Ascending aorta (tissue), 2 donors: Measurements from ENCODE around the gene C20orf173. TPM values are rescaled to one million over a fixed set of nuclear protein-coding genes. Genes with fewer than 3 reads are reported as not detected.

Experiments used
- DNase-seq, 2 donors: peaks; one replicate each; pipeline ENCODE4 v3.0.0-alpha.2; 2019; ENCODE audit warnings: low spot score in 2 of 2
- H3K27ac ChIP-seq, 2 donors: fragments of 200-600 bp; sonication (generic); one replicate each; pipeline ENCODE4 v1.5.1; 2016 to 2017; ENCODE audit warnings: mild to moderate bottlenecking in 1 of 2
- H3K27me3 ChIP-seq: fragments of 200-600 bp; sonication (generic); one replicate; pipeline ENCODE4 v1.5.1; 2017
- H3K36me3 ChIP-seq, 2 donors: fragments of 200-600 bp; sonication (generic); one replicate each; pipeline ENCODE4 v1.5.1; 2016
- H3K4me1 ChIP-seq, 2 donors: fragments of 200-600 bp; sonication (generic); one replicate each; pipeline ENCODE4 v1.5.1; 2016 to 2017; ENCODE audit warnings: mild to moderate bottlenecking in 1 of 2
- H3K4me3 ChIP-seq, 2 donors: fragments of 200-600 bp; sonication (generic); one replicate each; pipeline ENCODE4 v1.5.1; 2016 to 2017; ENCODE audit warnings: mild to moderate bottlenecking in 1 of 2
- H3K9me3 ChIP-seq, 2 donors: fragments of 200-600 bp; sonication (generic); one replicate each; pipeline ENCODE4 v1.5.1; 2016
- CTCF ChIP-seq, 3 experiments: fragments of 200-600 bp in 2 of 3; fragments of 450-650 bp in 1 of 3; sonication (generic) in 2 of 3; IDR thresholded peaks; one replicate each; pipeline ENCODE4 v1.5.1; 2016 to 2019; ENCODE audit warnings: antibody characterized with exemption in 3 of 3, mild to moderate bottlenecking in 1 of 3, moderate library complexity in 1 of 3
- intact Hi-C: fragments of 100-400 bp; cut with DNase I; formaldehyde crosslinking; loops from one replicate; pipeline ENCODE4 v1.15.1; 2023
- total RNA-seq: library from RNA; depleted of rRNA; stranded (reverse); fragments of >200 nt; gene quantifications from one replicate; pipeline ENCODE4 v1.1.0, GENCODE V29; 2016

The C20orf173 gene
- total RNA-seq, 1 donor from 2014 or later: not detected

- H3K36me3 ChIP-seq: no peaks in the 10 kb centered on the region
- H3K27ac ChIP-seq: no peak overlapping the region
- no peaks in the 10 kb centered on the region for H3K27me3 ChIP-seq
- H3K4me1 ChIP-seq: no peaks in the 10 kb centered on the region
- H3K9me3 ChIP-seq: peaks cover 0 to 8% of the 10 kb centered on the region in 2 donors
- intact Hi-C loops: no loop called here
- TF ChIP-seq CTCF (IDR thresholded peaks at IDR 0.05): no peak
- H3K4me3 ChIP-seq: no peak overlapping the region
- DNase-seq: no peak
These were observed 42.1 kb upstream of the C20orf173 start for GRCh38 chr20:35571555-35571954.

- TF ChIP-seq CTCF (IDR thresholded peaks at IDR 0.05): no peak
- no peaks in the 10 kb centered on the region for H3K36me3 ChIP-seq
- intact Hi-C loops: no loop called here
- H3K9me3 ChIP-seq: peaks cover 0 to 8% of the 10 kb centered on the region in 2 donors
- no peak overlapping the region for H3K27ac ChIP-seq
- H3K27me3 ChIP-seq: no peaks in the 10 kb centered on the region
- DNase-seq: no peak
- no peaks in the 10 kb centered on the region for H3K4me1 ChIP-seq
- H3K4me3 ChIP-seq: no peak overlapping the region
These were observed 39.2 kb upstream of the C20orf173 start for GRCh38 chr20:35568645-35569044.

GRCh38 chr20:35564905-35565304 lies 35.5 kb upstream of the C20orf173 start:
- Histone ChIP-seq H3K27ac (no peak overlapping the region), H3K9me3 (no peaks in the 10 kb centered on the region), H3K36me3 (no peaks in the 10 kb centered on the region), H3K4me1 (no peaks in the 10 kb centered on the region), H3K27me3 (no peaks in the 10 kb centered on the region), H3K4me3 (no peak overlapping the region)
- intact Hi-C loops: no loop called here
- no peak for DNase-seq
- no peak for TF ChIP-seq CTCF (IDR thresholded peaks at IDR 0.05)

- Histone ChIP-seq H3K36me3 (peaks cover 0 to 5% of the 10 kb centered on the region in 2 donors), H3K4me1 (no peaks in the 10 kb centered on the region), H3K9me3 (no peaks in the 10 kb centered on the region), H3K4me3 (no peak overlapping the region), H3K27me3 (no peaks in the 10 kb centered on the region), H3K27ac (no peak overlapping the region)
- DNase-seq: no peak
- intact Hi-C loops: no loop called here
- no peak for TF ChIP-seq CTCF (IDR thresholded peaks at IDR 0.05)
These were observed 34.4 kb upstream of the C20orf173 start for GRCh38 chr20:35563834-35564233.

- no peaks in the 10 kb centered on the region for H3K27me3 ChIP-seq
- TF ChIP-seq CTCF (IDR thresholded peaks at IDR 0.05): no peak
- intact Hi-C loops: no loop called here
- H3K4me1 ChIP-seq: no peaks in the 10 kb centered on the region
- no peak overlapping the region for H3K4me3 ChIP-seq
- peaks cover 7 to 12% of the 10 kb centered on the region in 2 donors for H3K36me3 ChIP-seq
- no peaks in the 10 kb centered on the region for H3K9me3 ChIP-seq
- no peak for DNase-seq
- no peak overlapping the region for H3K27ac ChIP-seq
These were observed 33.2 kb upstream of the C20orf173 start for GRCh38 chr20:35562541-35563110.

- TF ChIP-seq CTCF (IDR thresholded peaks at IDR 0.05): no peak
- no peak for DNase-seq
- peaks cover 16 to 20% of the 10 kb centered on the region in 2 donors for H3K36me3 ChIP-seq
- no peaks in the 10 kb centered on the region for H3K4me1 ChIP-seq
- intact Hi-C loops: no loop called here
- H3K4me3 ChIP-seq: no peak overlapping the region
- H3K27me3 ChIP-seq: no peaks in the 10 kb centered on the region
- H3K27ac ChIP-seq: no peak overlapping the region
- H3K9me3 ChIP-seq: no peaks in the 10 kb centered on the region
These were observed 32.2 kb upstream of the C20orf173 start for GRCh38 chr20:35561671-35562070.
